GM23338 (cell line): ENCODE results near the gene SLC16A7. TPM values are rescaled to one million over a fixed set of nuclear protein-coding genes. Genes with fewer than 3 reads are reported as not detected.
A peak's percentile ranks its signal among the peaks of the same experiment; 100 is the strongest.

ENCODE experiments used
- ATAC-seq: fragments of 200-7000 bp; cut with Tn5 transposase; 3 replicates; pipeline ENCODE4 v1.9.1; 2020
- DNase-seq: peaks from one replicate; pipeline ENCODE4 v3.0.0-alpha.2; 2015; ENCODE audit warnings: low spot score
- H2AFZ ChIP-seq: fragments of 200-600 bp; sonication (generic); 2 replicates; pipeline ENCODE4 v1.8.0; 2016; ENCODE audit warnings: antibody characterized with exemption, mild to moderate bottlenecking, moderate library complexity
- H3F3A ChIP-seq: fragments of 200-600 bp; sonication (generic); replicated peaks from 2 replicates; pipeline ENCODE4 v1.8.0; 2017; ENCODE audit warnings: antibody characterized with exemption, mixed run types, low read depth
- H3K27ac ChIP-seq: fragments of 200-600 bp; sonication (generic); 2 replicates; pipeline ENCODE4 v1.6.1; 2016; ENCODE audit warnings: low read depth
- H3K27me3 ChIP-seq: fragments of 200-600 bp; sonication (generic); 2 replicates; pipeline ENCODE4 v1.8.0; 2016; ENCODE audit warnings: mild to moderate bottlenecking, mixed run types, moderate library complexity; ENCODE audit not compliant: insufficient read depth
- H3K36me3 ChIP-seq: fragments of 200-600 bp; sonication (generic); 2 replicates; pipeline ENCODE4 v1.8.0; 2016; ENCODE audit warnings: mild to moderate bottlenecking; ENCODE audit not compliant: insufficient read depth
- H3K4me1 ChIP-seq: fragments of 200-600 bp; sonication (generic); 2 replicates; pipeline ENCODE4 v1.8.0; 2016; ENCODE audit warnings: mild to moderate bottlenecking, moderate library complexity; ENCODE audit not compliant: insufficient read depth
- H3K4me2 ChIP-seq: fragments of 200-600 bp; sonication (generic); 2 replicates; pipeline ENCODE4 v1.7.1; 2017; ENCODE audit warnings: mixed run types
- H3K4me3 ChIP-seq: fragments of 200-600 bp; sonication (generic); 2 replicates; pipeline ENCODE4 v1.6.1; 2016; ENCODE audit warnings: mixed run types
- H3K79me2 ChIP-seq: fragments of 200-600 bp; sonication (generic); replicated peaks from 2 replicates; pipeline ENCODE4 v1.8.0; 2017; ENCODE audit warnings: mild to moderate bottlenecking; ENCODE audit not compliant: insufficient read depth
- H3K9me2 ChIP-seq: fragments of 200-600 bp; sonication (generic); 2 replicates; pipeline ENCODE4 v1.8.0; 2017; ENCODE audit not compliant: insufficient read depth
- H4K20me1 ChIP-seq: fragments of 200-600 bp; sonication (generic); replicated peaks from 2 replicates; pipeline ENCODE4 v1.8.0; 2017; ENCODE audit warnings: mild to moderate bottlenecking; ENCODE audit not compliant: insufficient read depth
- H3K27ac Mint-ChIP-seq: 2 replicates; pipeline ENCODE4 v1.8.0; 2020; ENCODE audit warnings: inconsistent platforms, mild to moderate bottlenecking, moderate library complexity, mixed read lengths
- H3K27me3 Mint-ChIP-seq: 3 replicates; pipeline ENCODE4 v1.8.0; 2022; ENCODE audit warnings: low read depth, mild to moderate bottlenecking, moderate library complexity, mixed read lengths, inconsistent platforms; ENCODE audit not compliant: insufficient read depth, poor library complexity
- H3K36me3 Mint-ChIP-seq: 3 replicates; pipeline ENCODE4 v1.8.0; 2021; ENCODE audit warnings: low read depth, mild to moderate bottlenecking, inconsistent platforms, moderate library complexity, mixed read lengths
- H3K4me1 Mint-ChIP-seq: 3 replicates; pipeline ENCODE4 v1.8.0; 2020; ENCODE audit warnings: mild to moderate bottlenecking, inconsistent platforms, mixed read lengths
- H3K4me3 Mint-ChIP-seq: 3 replicates; pipeline ENCODE4 v1.8.0; 2021; ENCODE audit warnings: moderate library complexity, mild to moderate bottlenecking, inconsistent platforms, mixed read lengths
- H3K9me3 Mint-ChIP-seq: 3 replicates; pipeline ENCODE4 v1.8.0; 2020; ENCODE audit warnings: moderate library complexity, mild to moderate bottlenecking, inconsistent platforms, mixed read lengths
- CTCF ChIP-seq, 2 experiments: fragments of 200-600 bp in 1 of 2; sonication (generic) in 1 of 2; conservative IDR thresholded peaks; 2 replicates each; pipeline versions ENCODE4 v1.5.1 to v1.6.1; 2016 to 2017; ENCODE audit warnings: antibody characterized with exemption in 2 of 2, low read depth in 2 of 2, mild to moderate bottlenecking in 2 of 2, moderate library complexity in 1 of 2
- EZH2 ChIP-seq: fragments of 200-600 bp; sonication (generic); IDR thresholded peaks from one replicate; pipeline ENCODE4 v1.8.0; 2017; ENCODE audit warnings: antibody characterized with exemption, mild to moderate bottlenecking, low read depth; ENCODE audit not compliant: unreplicated experiment
- EZH2phosphoT487 ChIP-seq: fragments of 200-600 bp; sonication (generic); IDR thresholded peaks from one replicate; pipeline ENCODE4 v1.8.1; 2018; ENCODE audit warnings: antibody characterized with exemption; ENCODE audit not compliant: unreplicated experiment
- POLR2AphosphoS5 ChIP-seq: IDR thresholded peaks from 2 replicates; pipeline ENCODE4 v1.6.1; 2016; ENCODE audit warnings: antibody characterized with exemption, low read depth
- STAT1 ChIP-seq: IDR thresholded peaks from one replicate; pipeline ENCODE4 v1.6.1; 2016; ENCODE audit warnings: antibody characterized with exemption; ENCODE audit not compliant: unreplicated experiment
- ZNF331 ChIP-seq: fragments of 250-450 bp; sonication (Bioruptor Pico); IDR thresholded peaks from 2 replicates; pipeline ENCODE4 v1.5.0; 2020; ENCODE audit warnings: low read depth, mild to moderate bottlenecking, moderate library complexity
- ZNF462 ChIP-seq: fragments of 250-450 bp; sonication (Bioruptor Pico); IDR thresholded peaks from 2 replicates; pipeline ENCODE4 v1.5.0; 2020; ENCODE audit warnings: mild to moderate bottlenecking, moderate library complexity
- polyA plus RNA-seq: library from polyadenylated mRNA; unstranded; fragments of >200 nt; fragmentation: Nextera tagmentation; extraction: Ambion mirVana; gene quantifications from 2 replicates; pipeline ENCODE4 v1.2.1, GENCODE V29; 2016
- total RNA-seq: library from RNA; depleted of rRNA; stranded (reverse); fragments of >200 nt; shearing (Covaris generic); gene quantifications from 2 replicates; pipeline ENCODE4 v1.2.3, GENCODE V29; 2014

SLC16A7 gene
- total and polyA plus RNA-seq, 2 experiments from 2014 or later: 2.8 to 4.3 TPM

DNA sequence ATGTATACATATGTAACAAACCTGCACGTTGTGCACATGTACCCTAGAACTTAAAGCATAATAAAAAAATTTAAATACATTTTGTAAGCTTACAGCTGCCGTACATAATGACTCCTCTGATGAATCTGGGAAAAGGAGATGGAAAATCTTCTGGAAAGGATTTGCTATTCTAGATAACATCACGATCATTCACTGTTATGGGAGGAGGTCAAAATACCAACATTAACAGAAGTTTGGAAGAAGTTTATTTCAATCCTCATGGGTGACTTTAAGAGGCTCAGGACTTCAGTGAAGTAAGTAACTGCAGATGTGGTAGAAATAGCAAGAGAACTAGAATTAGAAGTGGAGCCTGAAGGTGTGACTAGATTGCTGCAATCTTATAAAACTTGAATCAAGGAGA, 172.2 kb downstream of the SLC16A7 start (continued):
- TF ChIP-seq ZNF462 (no peak), ZNF331 (CRISPR knock-in tag) (no peak), POLR2AphosphoS5 (no peak), EZH2 (no peak), EZH2phosphoT487 (no peak), STAT1 (no peak)

DNA sequence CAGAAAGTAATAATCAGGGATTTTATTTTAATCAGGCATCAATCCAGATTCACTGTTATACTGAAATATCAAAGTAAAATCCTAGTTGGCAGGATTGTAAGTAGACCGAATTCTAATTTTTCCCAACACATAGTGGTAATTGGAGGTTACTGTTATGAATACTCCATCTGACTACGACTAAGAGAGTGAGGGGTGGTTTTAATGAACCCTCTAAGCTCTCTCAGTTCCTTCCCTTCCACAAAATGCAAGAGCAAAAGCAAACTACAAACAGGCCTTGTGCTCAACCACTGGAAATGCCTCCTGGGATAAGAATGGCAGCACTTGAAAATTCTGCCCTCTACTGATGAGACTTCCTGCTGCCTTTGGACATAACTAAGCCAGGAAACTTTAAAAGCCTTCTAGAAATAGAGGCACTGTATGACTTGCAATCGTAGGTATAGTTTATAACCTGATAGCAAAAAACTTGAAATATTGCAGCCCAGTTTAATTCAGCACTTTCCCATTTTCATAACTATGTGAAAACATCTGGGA, 184.8 kb downstream of the SLC16A7 start:
- Mint-ChIP-seq H3K27ac (peak overlapping the region; percentile 39; the same call in 1 of the 2 replicates), H3K27me3 (peaks cover 1% of the 10 kb centered on the region), H3K9me3 (no peaks in the 10 kb centered on the region), H3K4me1 (no peaks in the 10 kb centered on the region), H3K4me3 (no peak overlapping the region), H3K36me3 (no peaks in the 10 kb centered on the region)
- Histone ChIP-seq H3K36me3 (no peaks in the 10 kb centered on the region), H3K27me3 (no peaks in the 10 kb centered on the region), H3F3A (no peaks in the 10 kb centered on the region), H2AFZ (no peak overlapping the region; the same call in 1 of the 2 replicates), H3K27ac (no peak overlapping the region), H4K20me1 (no peaks in the 10 kb centered on the region), H3K4me1 (no peaks in the 10 kb centered on the region), H3K4me2 (no peak overlapping the region), H3K4me3 (no peak overlapping the region), H3K79me2 (no peaks in the 10 kb centered on the region), H3K9me2 (no peaks in the 10 kb centered on the region)
- DNase-seq: peak; percentile 76
- TF ChIP-seq EZH2 (no peak), CTCF (conservative IDR thresholded peaks at IDR 0.05; ENCODE audit: low read depth in 2 of 2) (peak; percentile 63 to 71)
- ATAC-seq: peak; percentile 79
